ENCODE results near the gene EPN2. TPM values are rescaled to one million over a fixed set of nuclear protein-coding genes. Genes with fewer than 3 reads are reported as not detected.

The EPN2 gene
- total and polyA plus RNA-seq, 2 experiments from 2014 or later, result 34.0 to 149 TPM

DNA sequence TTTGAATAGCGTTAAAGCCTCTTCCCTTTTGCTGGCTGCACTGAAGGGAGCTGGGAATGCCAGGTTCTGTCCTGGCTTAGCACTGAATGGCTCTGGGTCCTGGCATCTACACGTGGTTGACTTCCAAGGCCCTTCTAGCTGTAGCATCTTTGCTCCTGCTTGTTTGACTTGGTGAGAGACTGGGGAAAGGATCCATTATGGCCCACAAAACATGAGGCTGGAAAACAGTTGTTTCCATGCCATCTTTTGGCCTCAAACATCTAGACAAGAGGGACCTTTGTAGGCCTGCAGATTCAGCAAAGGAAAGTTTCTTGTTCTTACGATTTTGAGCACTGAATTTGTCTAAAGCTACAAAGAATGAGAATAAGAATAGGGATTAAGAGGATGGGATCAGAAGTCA, 32.5 kb downstream of the EPN2 start (continued):
- TF ChIP-seq, protein P1, sequence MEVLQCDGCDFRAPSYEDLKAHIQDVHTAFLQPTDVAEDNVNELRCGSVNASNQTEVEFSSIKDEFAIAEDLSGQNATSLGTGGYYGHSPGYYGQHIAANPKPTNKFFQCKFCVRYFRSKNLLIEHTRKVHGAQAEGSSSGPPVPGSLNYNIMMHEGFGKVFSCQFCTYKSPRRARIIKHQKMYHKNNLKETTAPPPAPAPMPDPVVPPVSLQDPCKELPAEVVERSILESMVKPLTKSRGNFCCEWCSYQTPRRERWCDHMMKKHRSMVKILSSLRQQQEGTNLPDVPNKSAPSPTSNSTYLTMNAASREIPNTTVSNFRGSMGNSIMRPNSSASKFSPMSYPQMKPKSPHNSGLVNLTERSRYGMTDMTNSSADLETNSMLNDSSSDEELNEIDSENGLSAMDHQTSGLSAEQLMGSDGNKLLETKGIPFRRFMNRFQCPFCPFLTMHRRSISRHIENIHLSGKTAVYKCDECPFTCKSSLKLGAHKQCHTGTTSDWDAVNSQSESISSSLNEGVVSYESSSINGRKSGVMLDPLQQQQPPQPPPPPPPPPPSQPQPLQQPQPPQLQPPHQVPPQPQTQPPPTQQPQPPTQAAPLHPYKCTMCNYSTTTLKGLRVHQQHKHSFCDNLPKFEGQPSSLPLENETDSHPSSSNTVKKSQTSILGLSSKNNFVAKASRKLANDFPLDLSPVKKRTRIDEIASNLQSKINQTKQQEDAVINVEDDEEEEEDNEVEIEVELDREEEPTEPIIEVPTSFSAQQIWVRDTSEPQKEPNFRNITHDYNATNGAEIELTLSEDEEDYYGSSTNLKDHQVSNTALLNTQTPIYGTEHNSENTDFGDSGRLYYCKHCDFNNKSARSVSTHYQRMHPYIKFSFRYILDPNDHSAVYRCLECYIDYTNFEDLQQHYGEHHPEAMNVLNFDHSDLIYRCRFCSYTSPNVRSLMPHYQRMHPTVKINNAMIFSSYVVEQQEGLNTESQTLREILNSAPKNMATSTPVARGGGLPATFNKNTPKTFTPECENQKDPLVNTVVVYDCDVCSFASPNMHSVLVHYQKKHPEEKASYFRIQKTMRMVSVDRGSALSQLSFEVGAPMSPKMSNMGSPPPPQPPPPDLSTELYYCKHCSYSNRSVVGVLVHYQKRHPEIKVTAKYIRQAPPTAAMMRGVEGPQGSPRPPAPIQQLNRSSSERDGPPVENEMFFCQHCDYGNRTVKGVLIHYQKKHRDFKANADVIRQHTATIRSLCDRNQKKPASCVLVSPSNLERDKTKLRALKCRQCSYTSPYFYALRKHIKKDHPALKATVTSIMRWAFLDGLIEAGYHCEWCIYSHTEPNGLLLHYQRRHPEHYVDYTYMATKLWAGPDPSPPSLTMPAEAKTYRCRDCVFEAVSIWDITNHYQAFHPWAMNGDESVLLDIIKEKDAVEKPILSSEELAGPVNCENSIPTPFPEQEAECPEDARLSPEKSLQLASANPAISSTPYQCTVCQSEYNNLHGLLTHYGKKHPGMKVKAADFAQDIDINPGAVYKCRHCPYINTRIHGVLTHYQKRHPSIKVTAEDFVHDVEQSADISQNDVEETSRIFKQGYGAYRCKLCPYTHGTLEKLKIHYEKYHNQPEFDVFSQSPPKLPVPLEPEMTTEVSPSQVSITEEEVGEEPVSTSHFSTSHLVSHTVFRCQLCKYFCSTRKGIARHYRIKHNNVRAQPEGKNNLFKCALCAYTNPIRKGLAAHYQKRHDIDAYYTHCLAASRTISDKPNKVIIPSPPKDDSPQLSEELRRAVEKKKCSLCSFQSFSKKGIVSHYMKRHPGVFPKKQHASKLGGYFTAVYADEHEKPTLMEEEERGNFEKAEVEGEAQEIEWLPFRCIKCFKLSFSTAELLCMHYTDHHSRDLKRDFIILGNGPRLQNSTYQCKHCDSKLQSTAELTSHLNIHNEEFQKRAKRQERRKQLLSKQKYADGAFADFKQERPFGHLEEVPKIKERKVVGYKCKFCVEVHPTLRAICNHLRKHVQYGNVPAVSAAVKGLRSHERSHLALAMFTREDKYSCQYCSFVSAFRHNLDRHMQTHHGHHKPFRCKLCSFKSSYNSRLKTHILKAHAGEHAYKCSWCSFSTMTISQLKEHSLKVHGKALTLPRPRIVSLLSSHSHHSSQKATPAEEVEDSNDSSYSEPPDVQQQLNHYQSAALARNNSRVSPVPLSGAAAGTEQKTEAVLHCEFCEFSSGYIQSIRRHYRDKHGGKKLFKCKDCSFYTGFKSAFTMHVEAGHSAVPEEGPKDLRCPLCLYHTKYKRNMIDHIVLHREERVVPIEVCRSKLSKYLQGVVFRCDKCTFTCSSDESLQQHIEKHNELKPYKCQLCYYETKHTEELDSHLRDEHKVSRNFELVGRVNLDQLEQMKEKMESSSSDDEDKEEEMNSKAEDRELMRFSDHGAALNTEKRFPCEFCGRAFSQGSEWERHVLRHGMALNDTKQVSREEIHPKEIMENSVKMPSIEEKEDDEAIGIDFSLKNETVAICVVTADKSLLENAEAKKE (CRISPR knock-in tag; IDR thresholded peaks at IDR 0.05), result no peak
- TF ChIP-seq EZH2phosphoT487 (IDR thresholded peaks at IDR 0.05; ENCODE audit: unreplicated experiment) (no peak), EZH2 (IDR thresholded peaks at IDR 0.05; ENCODE audit: low read depth, unreplicated experiment) (no peak), ZNF331 (CRISPR knock-in tag; IDR thresholded peaks at IDR 0.05; ENCODE audit: low read depth) (no peak), JUNB (IDR thresholded peaks at IDR 0.05; ENCODE audit: unreplicated experiment) (no peak)

DNA sequence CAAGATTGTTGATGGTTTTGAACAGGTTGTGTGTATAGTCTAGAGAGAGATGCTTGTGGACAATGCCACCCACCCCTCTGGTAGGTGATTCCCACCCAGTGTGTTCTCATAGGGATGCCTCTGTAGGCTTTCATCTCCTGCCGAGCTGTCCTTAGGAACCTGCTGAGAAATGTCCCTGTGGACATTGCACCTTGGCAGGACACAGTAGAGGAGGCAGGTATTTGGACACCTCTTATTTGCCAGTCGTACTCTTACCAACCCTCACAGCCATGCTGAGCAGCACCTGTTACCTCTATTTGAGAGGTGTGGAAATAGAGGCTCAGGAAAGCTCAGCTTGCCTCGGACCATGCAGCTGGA, 33.2 kb downstream of the EPN2 start:
- peaks cover 5% of the 10 kb centered on the region for H3K4me1 ChIP-seq (ENCODE audit: insufficient read depth)
- no peak for DNase-seq (ENCODE audit: low spot score)
- peaks cover 46% of the 10 kb centered on the region for H4K20me1 ChIP-seq (replicated peaks; ENCODE audit: insufficient read depth)
- H3K4me3 ChIP-seq, result no peak overlapping the region
- no peak overlapping the region for H2AFZ ChIP-seq
- ATAC-seq, result no peak
- H3K27ac Mint-ChIP-seq, result no peak overlapping the region
- H3K27me3 Mint-ChIP-seq (ENCODE audit: insufficient read depth, low read depth, poor library complexity), result peaks cover 7% of the 10 kb centered on the region
- no peaks in the 10 kb centered on the region for H3K27me3 ChIP-seq (ENCODE audit: insufficient read depth)
- H3K36me3 ChIP-seq (ENCODE audit: insufficient read depth), result no peaks in the 10 kb centered on the region
- H3K27ac ChIP-seq (ENCODE audit: low read depth), result no peak overlapping the region
- no peaks in the 10 kb centered on the region for H3K9me3 Mint-ChIP-seq
- peaks cover 14% of the 10 kb centered on the region for H3K36me3 Mint-ChIP-seq (ENCODE audit: low read depth)
- H3K4me3 Mint-ChIP-seq, result no peak overlapping the region
- H3K4me2 ChIP-seq, result no peak overlapping the region
- H3K79me2 ChIP-seq (replicated peaks; ENCODE audit: insufficient read depth), result peaks cover 84% of the 10 kb centered on the region
- peaks cover 39% of the 10 kb centered on the region for H3K4me1 Mint-ChIP-seq
- H3K9me2 ChIP-seq (ENCODE audit: insufficient read depth), result no peaks in the 10 kb centered on the region
- H3F3A ChIP-seq (replicated peaks; ENCODE audit: low read depth), result 0 out of 2 replicates have a peak, but pooled peaks cover 2% of the 10 kb centered on the region
- TF ChIP-seq, protein P2, sequence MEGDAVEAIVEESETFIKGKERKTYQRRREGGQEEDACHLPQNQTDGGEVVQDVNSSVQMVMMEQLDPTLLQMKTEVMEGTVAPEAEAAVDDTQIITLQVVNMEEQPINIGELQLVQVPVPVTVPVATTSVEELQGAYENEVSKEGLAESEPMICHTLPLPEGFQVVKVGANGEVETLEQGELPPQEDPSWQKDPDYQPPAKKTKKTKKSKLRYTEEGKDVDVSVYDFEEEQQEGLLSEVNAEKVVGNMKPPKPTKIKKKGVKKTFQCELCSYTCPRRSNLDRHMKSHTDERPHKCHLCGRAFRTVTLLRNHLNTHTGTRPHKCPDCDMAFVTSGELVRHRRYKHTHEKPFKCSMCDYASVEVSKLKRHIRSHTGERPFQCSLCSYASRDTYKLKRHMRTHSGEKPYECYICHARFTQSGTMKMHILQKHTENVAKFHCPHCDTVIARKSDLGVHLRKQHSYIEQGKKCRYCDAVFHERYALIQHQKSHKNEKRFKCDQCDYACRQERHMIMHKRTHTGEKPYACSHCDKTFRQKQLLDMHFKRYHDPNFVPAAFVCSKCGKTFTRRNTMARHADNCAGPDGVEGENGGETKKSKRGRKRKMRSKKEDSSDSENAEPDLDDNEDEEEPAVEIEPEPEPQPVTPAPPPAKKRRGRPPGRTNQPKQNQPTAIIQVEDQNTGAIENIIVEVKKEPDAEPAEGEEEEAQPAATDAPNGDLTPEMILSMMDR (conservative IDR thresholded peaks at IDR 0.05; ENCODE audit: low read depth in 2 of 2), result no peak
- TF ChIP-seq CREB1 (CRISPR knock-in tag; IDR thresholded peaks at IDR 0.05; ENCODE audit: low read depth) (no peak), ZNF114 (CRISPR knock-in tag; IDR thresholded peaks at IDR 0.05) (no peak)
- TF ChIP-seq, protein P3, sequence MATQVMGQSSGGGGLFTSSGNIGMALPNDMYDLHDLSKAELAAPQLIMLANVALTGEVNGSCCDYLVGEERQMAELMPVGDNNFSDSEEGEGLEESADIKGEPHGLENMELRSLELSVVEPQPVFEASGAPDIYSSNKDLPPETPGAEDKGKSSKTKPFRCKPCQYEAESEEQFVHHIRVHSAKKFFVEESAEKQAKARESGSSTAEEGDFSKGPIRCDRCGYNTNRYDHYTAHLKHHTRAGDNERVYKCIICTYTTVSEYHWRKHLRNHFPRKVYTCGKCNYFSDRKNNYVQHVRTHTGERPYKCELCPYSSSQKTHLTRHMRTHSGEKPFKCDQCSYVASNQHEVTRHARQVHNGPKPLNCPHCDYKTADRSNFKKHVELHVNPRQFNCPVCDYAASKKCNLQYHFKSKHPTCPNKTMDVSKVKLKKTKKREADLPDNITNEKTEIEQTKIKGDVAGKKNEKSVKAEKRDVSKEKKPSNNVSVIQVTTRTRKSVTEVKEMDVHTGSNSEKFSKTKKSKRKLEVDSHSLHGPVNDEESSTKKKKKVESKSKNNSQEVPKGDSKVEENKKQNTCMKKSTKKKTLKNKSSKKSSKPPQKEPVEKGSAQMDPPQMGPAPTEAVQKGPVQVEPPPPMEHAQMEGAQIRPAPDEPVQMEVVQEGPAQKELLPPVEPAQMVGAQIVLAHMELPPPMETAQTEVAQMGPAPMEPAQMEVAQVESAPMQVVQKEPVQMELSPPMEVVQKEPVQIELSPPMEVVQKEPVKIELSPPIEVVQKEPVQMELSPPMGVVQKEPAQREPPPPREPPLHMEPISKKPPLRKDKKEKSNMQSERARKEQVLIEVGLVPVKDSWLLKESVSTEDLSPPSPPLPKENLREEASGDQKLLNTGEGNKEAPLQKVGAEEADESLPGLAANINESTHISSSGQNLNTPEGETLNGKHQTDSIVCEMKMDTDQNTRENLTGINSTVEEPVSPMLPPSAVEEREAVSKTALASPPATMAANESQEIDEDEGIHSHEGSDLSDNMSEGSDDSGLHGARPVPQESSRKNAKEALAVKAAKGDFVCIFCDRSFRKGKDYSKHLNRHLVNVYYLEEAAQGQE (IDR thresholded peaks at IDR 0.05; ENCODE audit: unreplicated experiment), result no peak
